ENCODE measurements around the gene SYTL3. TPM values are rescaled to one million over a fixed set of nuclear protein-coding genes. Genes with fewer than 3 reads are reported as not detected.

SYTL3 gene
- total and polyA plus RNA-seq, 2 donors (not counting 1 experiment from before 2014, with no cell fraction given): 1.1 to 5.4 TPM

- no peaks in the 10 kb centered on the region for H3K9me3 ChIP-seq (ENCODE audit: control extremely low read depth in 1 of 3, control insufficient read depth in 2 of 3, insufficient read depth in 1 of 3, low read length in 2 of 3)
- DNase-seq (no peak), ATAC-seq (ENCODE audit: low read depth) (no peak)
- Mint-ChIP-seq H3K9me3 (ENCODE audit: insufficient read depth) (no peaks in the 10 kb centered on the region), H3K27me3 (no peaks in the 10 kb centered on the region), H3K4me1 (peaks cover 27% of the 10 kb centered on the region), H3K4me3 (no peak overlapping the region), H3K27ac (no peak overlapping the region)
- peaks cover 18% of the 10 kb centered on the region for H4K20me1 ChIP-seq (ENCODE audit: control insufficient read depth, insufficient read depth, low read length, poor library complexity, severe bottlenecking)
- H2AFZ ChIP-seq (ENCODE audit: insufficient read depth, low read depth, low read length, poor library complexity, severe bottlenecking): no peak overlapping the region
- H3K4me3 ChIP-seq (ENCODE audit: control extremely low read depth in 1 of 5, extremely low read depth in 1 of 5, insufficient read depth in 1 of 5, low read depth in 2 of 5, low read length in 4 of 5): no peak overlapping the region
- H3K27ac ChIP-seq (ENCODE audit: low read length in 2 of 2): no peak overlapping the region
- no peak overlapping the region for H3K9ac ChIP-seq (ENCODE audit: low read length)
- no peak overlapping the region for H3K4me2 ChIP-seq (replicated peaks; ENCODE audit: low read depth, low read length, poor library complexity, severe bottlenecking)
- CTCF ChIA-PET: interaction anchor here (1.1 kb wide), 1 partner anchor 15 kb away, joined by 3 read pairs; no protein-coding TSS in a partner anchor
- TF ChIP-seq CTCF (IDR thresholded peaks at IDR 0.05) (no peak), EZH2 (IDR thresholded peaks at IDR 0.05; ENCODE audit: borderline replicate concordance, insufficient read depth, low read depth, low read length, poor library complexity, severe bottlenecking) (no peak)
- H3K36me3 ChIP-seq (replicated peaks in 1 of 2; ENCODE audit: control extremely low read depth in 1 of 2, control insufficient read depth in 1 of 2, extremely low read depth in 1 of 2, insufficient read depth in 2 of 2, low read length in 1 of 2): peaks cover 0 to 33% of the 10 kb centered on the region in 2 experiments
- no peaks in the 10 kb centered on the region for H3K27me3 ChIP-seq (replicated peaks in 1 of 4; ENCODE audit: control extremely low read depth in 1 of 4, control insufficient read depth in 3 of 4, insufficient read depth in 4 of 4, low read length in 3 of 4)
- H3K4me1 ChIP-seq (ENCODE audit: control insufficient read depth in 2 of 2, insufficient read depth in 2 of 2, low read length in 2 of 2): peaks cover 8 to 11% of the 10 kb centered on the region in 2 donors
- intact Hi-C loops (cut with micrococcal nuclease): no loop called here
- WGBS (ENCODE audit: insufficient coverage): no CpG with 5 or more reads among the region's 3 CpGs
- H3K79me2 ChIP-seq (ENCODE audit: control insufficient read depth, insufficient read depth, low read length): peaks cover 44% of the 10 kb centered on the region
- POLR2A ChIA-PET: no interaction called here
Observed at GRCh38 chr6:158638324-158638854, 11.5 kb upstream of the SYTL3 start.

- POLR2A ChIA-PET: no interaction called here
- H3K4me1 ChIP-seq (ENCODE audit: control insufficient read depth in 2 of 2, insufficient read depth in 2 of 2, low read length in 2 of 2): peaks cover 9 to 16% of the 10 kb centered on the region in 2 donors
- DNase-seq: no peak
- H3K27me3 Mint-ChIP-seq: no peaks in the 10 kb centered on the region
- 100% methylated on average over 1 of the region's 5 CpGs for WGBS (ENCODE audit: insufficient coverage)
- no peaks in the 10 kb centered on the region for H3K9me3 Mint-ChIP-seq (ENCODE audit: insufficient read depth)
- H3K79me2 ChIP-seq (ENCODE audit: control insufficient read depth, insufficient read depth, low read length): peaks cover 51% of the 10 kb centered on the region
- no peaks in the 10 kb centered on the region for H3K9me3 ChIP-seq (ENCODE audit: control extremely low read depth in 1 of 3, control insufficient read depth in 2 of 3, insufficient read depth in 1 of 3, low read length in 2 of 3)
- H3K4me2 ChIP-seq (replicated peaks; ENCODE audit: low read depth, low read length, poor library complexity, severe bottlenecking): no peak overlapping the region
- CTCF ChIA-PET: interaction anchor here (1.1 kb wide), 1 partner anchor 16 kb away, joined by 3 read pairs; no protein-coding TSS in a partner anchor
- H3K4me3 ChIP-seq (ENCODE audit: control extremely low read depth in 1 of 5, extremely low read depth in 1 of 5, insufficient read depth in 1 of 5, low read depth in 2 of 5, low read length in 4 of 5): no peak overlapping the region
- no peak for ATAC-seq (ENCODE audit: low read depth)
- no peak overlapping the region for H3K9ac ChIP-seq (ENCODE audit: low read length)
- peaks cover 30% of the 10 kb centered on the region for H3K4me1 Mint-ChIP-seq
- no peak overlapping the region for H3K27ac Mint-ChIP-seq
- H4K20me1 ChIP-seq (ENCODE audit: control insufficient read depth, insufficient read depth, low read length, poor library complexity, severe bottlenecking): peaks cover 18% of the 10 kb centered on the region
- intact Hi-C loops (cut with micrococcal nuclease): no loop called here
- H3K27ac ChIP-seq (ENCODE audit: low read length in 2 of 2): no peak overlapping the region
- H2AFZ ChIP-seq (ENCODE audit: insufficient read depth, low read depth, low read length, poor library complexity, severe bottlenecking): no peak overlapping the region
- H3K36me3 ChIP-seq (replicated peaks in 1 of 2; ENCODE audit: control extremely low read depth in 1 of 2, control insufficient read depth in 1 of 2, extremely low read depth in 1 of 2, insufficient read depth in 2 of 2, low read length in 1 of 2): peaks cover 0 to 32% of the 10 kb centered on the region in 2 experiments
- H3K27me3 ChIP-seq (replicated peaks in 1 of 4; ENCODE audit: control extremely low read depth in 1 of 4, control insufficient read depth in 3 of 4, insufficient read depth in 4 of 4, low read length in 3 of 4): no peaks in the 10 kb centered on the region
- TF ChIP-seq EZH2 (IDR thresholded peaks at IDR 0.05; ENCODE audit: borderline replicate concordance, insufficient read depth, low read depth, low read length, poor library complexity, severe bottlenecking) (no peak), CTCF (IDR thresholded peaks at IDR 0.05) (no peak)
- H3K4me3 Mint-ChIP-seq: no peak overlapping the region
Observed at GRCh38 chr6:158639056-158639455, 10.8 kb upstream of the SYTL3 start.

Data from B cell (primary cell).